ENCODE data around the gene STAB2. TPM values are rescaled to one million over a fixed set of nuclear protein-coding genes. Genes with fewer than 3 reads are reported as not detected.

Gene STAB2
- polyA plus RNA-seq, 3 donors = 0.30 to 0.90 (median 0.55) TPM

- WGBS, 3 donors = 85 to 93% (median 89%) methylated on average over 2 of the region's 2 CpGs
- H3K27ac ChIP-seq (ENCODE audit: low read depth, low read length) = no peak overlapping the region
Measured at GRCh38 chr12:103712216-103712615, 125.1 kb downstream of the STAB2 start.

- WGBS, 3 donors = 83 to 91% (median 85%) methylated on average over 4 of the region's 4 CpGs
- no peak overlapping the region for H3K27ac ChIP-seq (ENCODE audit: low read depth, low read length)
Measured at GRCh38 chr12:103715494-103715893, 128.4 kb downstream of the STAB2 start.

GRCh38 chr12:103716517-103717196 lies 129.6 kb downstream of the STAB2 start:
- no peak overlapping the region for H3K27ac ChIP-seq (ENCODE audit: low read depth, low read length)
- 89 to 93% (median 89%) methylated on average over 8 of the region's 8 CpGs for WGBS, 3 donors

DNA sequence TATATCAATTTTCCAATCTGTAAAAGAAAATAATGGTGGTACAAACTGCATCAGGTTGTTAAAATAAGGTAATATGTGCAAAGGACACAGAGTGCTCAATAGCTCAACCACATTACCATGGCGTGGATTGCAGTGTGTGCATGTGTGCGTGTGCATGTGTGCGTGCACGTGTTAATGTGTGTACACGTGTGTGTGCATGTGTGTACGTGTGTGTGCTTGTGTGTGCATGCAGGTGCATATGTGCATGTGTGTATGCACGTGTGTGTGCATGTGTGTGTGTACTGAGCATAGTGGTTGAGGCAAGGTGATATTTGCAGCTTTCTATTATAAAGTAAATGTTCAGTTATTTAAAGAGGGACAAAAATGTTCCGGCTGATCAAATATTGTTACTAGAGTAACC lies 138.3 kb downstream of the STAB2 start:
- H3K27ac ChIP-seq (ENCODE audit: low read depth, low read length) = no peak overlapping the region
- WGBS, 3 donors = 85 to 93% (median 92%) methylated on average over 8 of the region's 8 CpGs

DNA sequence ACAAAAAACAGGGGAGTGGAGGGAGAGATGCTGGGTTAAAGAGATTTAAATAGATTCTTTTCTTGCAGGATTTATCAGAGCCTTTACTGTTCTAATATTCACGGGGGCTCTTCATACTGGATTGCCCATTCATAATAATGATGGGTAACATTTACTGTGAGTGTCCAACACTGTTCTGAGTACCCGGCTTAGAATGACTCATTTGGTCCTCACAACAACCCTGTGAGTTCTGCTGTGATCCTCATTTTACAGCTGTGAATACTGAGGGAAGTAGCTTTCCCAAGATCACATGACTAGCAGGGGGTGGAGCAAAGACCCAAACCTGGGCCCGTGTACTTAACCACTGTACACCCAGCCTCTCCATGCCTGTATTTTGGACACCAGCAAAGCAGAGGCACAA lies 140.6 kb downstream of the STAB2 start:
- H3K27ac ChIP-seq (ENCODE audit: low read depth, low read length) = no peak overlapping the region
- 73 to 77% (median 76%) methylated on average over 3 of the region's 3 CpGs for WGBS, 3 donors

DNA sequence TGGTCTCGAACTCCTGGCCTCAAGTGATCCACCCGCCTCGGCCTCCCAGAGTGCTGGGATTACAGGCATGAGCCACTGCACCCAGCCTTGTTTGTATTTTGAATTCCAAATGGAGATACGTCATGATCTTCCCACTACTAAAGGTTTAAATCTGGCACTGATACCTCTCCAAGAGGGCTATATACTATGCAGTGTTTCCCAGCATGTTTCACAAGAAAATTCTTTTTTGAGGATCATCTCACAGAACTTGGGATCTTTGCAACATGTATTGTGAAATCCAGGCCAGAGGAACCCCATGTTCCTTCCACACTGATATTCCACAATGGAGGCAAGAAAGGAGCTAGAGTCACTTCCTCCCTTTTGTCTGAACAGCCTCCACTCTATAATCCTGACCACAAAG lies 141.2 kb downstream of the STAB2 start:
- 79 to 84% (median 84%) methylated on average over 4 of the region's 4 CpGs for WGBS, 3 donors
- no peak overlapping the region for H3K27ac ChIP-seq (ENCODE audit: low read depth, low read length)

DNA sequence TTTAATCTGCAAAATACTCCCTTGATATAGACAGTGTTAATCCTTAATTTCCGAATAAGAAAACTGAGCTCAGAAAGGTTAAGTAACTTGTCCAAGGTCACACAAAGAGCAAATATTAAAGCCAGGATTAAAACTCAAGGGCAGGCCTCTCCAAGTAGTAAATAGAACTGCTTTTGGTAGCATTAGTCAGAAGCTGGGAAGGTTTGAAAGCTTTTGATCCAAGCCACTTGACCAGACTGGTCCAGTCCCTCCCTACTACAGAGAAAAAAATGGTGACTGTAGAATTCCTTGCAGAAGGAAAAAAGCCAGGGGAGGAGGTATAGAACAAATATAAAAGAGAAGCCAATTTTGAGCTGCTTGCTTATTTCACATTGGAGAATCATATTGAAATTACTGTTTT lies 142.4 kb downstream of the STAB2 start:
- no peak overlapping the region for H3K27ac ChIP-seq (ENCODE audit: low read depth, low read length)
- 38 to 75% (median 61%) methylated on average over 1 of the region's 1 CpG for WGBS, 3 donors

DNA sequence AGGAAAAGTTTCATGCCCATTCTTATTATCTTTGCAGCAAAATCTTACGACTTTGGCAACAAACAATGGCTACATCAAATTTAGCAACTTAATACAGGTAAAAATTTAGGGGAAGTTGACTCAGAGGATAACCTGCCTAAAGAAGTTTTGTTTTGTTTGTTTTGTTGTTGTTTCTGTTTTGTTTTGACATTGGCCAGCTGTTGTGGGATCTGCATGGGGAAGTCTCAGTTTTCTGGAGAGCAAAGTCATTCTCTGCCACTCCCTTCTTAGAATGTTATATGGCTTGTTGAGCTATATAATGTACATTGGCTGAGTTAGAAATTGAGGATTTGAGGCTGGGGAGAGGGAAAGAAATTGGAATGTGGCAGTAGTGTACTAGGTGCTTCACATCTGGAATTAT lies 144.5 kb downstream of the STAB2 start:
- WGBS, 3 donors = 88 to 97% (median 89%) methylated on average over 1 of the region's 1 CpG
- no peak overlapping the region for H3K27ac ChIP-seq (ENCODE audit: low read depth, low read length)

DNA sequence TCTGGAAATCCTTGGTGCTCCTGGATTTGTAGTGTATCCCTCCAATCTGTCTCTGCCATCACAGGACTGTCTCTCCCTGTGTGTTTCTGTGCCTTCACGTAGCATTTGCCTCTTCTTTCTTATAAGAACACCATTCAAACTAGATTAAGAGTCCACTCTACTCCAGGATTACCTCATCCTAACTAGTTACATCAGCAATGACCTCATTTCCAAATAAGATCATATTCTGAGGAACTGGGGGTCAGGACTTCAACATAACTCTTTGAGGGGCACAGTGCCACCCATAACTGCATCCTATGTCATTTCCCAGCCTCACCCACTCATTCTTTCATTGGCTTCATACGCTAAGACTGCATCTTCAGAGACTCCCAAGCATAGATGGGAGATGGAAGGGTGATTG lies 147.8 kb downstream of the STAB2 start:
- no peak overlapping the region for H3K27ac ChIP-seq (ENCODE audit: low read depth, low read length)
- 84 to 89% (median 87%) methylated on average over 2 of the region's 2 CpGs for WGBS, 3 donors

- 83 to 89% (median 85%) methylated on average over 8 of the region's 8 CpGs for WGBS, 3 donors
- no peak overlapping the region for H3K27ac ChIP-seq (ENCODE audit: low read depth, low read length)
Measured at GRCh38 chr12:103735291-103735690, 148.2 kb downstream of the STAB2 start.

DNA sequence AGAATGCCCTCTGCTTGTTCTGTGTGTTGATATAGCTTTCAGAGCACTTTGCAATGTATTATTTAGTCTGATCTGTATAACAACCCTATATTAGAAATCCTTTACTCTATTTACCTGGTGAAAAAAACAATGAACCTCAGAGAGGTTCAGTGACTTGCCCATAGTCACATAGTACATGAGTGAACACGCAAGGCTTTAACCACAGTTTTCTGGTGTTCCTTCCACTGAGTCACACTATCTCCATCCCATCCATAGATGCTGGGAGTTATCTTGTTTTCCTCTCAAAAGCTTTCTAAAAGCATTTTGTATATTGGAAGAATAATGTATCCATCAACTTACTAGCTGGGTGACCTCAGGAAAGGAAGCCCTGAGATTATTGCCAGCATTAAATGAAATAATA lies 149.5 kb downstream of the STAB2 start:
- no peak overlapping the region for H3K27ac ChIP-seq (ENCODE audit: low read depth, low read length)
- 94 to 97% (median 95%) methylated on average over 1 of the region's 1 CpG for WGBS, 3 donors

- no peak overlapping the region for H3K27ac ChIP-seq (ENCODE audit: low read depth, low read length)
- 53 to 86% (median 82%) methylated on average over 1 of the region's 1 CpG for WGBS, 3 donors
Measured at GRCh38 chr12:103737881-103738280, 150.8 kb downstream of the STAB2 start.

GRCh38 chr12:103742349-103742932 lies 155.4 kb downstream of the STAB2 start:
- 70 to 82% (median 75%) methylated on average over 15 of the region's 15 CpGs for WGBS, 3 donors
- H3K27ac ChIP-seq (ENCODE audit: low read depth, low read length) = no peak overlapping the region

- 98 to 100% (median 98%) methylated on average over 3 of the region's 3 CpGs for WGBS, 3 donors
Measured at GRCh38 chr12:103743788-103744187, 156.7 kb downstream of the STAB2 start.

GRCh38 chr12:103745962-103746361 lies 158.9 kb downstream of the STAB2 start:
- 76 to 92% (median 84%) methylated on average over 2 of the region's 2 CpGs for WGBS, 3 donors
- no peak overlapping the region for H3K27ac ChIP-seq (ENCODE audit: low read depth, low read length)

More at GRCh38 chr12:103743788-103744187, 156.7 kb downstream of the STAB2 start:
- H3K27ac ChIP-seq (ENCODE audit: low read depth, low read length) = no peak overlapping the region

GRCh38 chr12:103748002-103748401 lies 160.9 kb downstream of the STAB2 start:
- H3K27ac ChIP-seq (ENCODE audit: low read depth, low read length) = no peak overlapping the region
- 91 to 96% (median 91%) methylated on average over 2 of the region's 2 CpGs for WGBS, 3 donors

DNA sequence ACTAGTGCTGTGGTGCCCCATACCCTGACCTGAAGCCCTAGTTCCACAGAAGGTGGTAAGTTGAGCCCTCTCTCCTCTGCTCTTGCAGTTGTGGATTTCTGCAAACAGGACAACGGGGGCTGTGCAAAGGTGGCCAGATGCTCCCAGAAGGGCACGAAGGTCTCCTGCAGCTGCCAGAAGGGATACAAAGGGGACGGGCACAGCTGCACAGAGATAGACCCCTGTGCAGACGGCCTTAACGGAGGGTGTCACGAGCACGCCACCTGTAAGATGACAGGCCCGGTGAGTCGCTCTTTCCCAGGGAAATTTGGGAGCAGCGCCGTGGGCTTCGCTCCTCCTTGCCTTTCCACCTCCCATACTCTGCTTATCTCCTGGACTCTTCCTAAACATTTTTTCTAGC lies 161.8 kb downstream of the STAB2 start:
- no peak overlapping the region for H3K27ac ChIP-seq (ENCODE audit: low read depth, low read length)
- WGBS, 3 donors = 87 to 90% (median 87%) methylated on average over 12 of the region's 12 CpGs

DNA sequence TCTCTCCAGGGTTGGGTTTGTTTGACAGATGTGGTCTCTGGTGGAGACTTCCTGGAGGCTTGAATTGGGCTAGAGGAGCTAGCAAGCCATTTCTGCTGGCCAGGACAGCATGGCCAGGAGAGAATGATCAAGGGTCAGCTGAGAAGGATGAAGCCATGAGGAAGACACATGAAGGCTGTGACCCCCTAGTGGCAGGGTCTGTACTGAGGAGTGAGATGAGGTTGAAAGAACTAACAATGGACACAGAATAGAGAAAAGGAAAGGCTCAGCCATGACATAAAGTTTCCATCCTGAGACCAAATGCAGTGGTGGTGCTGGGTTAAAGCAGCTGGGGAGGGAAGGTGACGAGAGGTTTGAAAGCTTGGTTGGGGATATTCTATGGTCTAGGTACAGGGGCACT lies 164.1 kb downstream of the STAB2 start:
- no peak overlapping the region for H3K27ac ChIP-seq (ENCODE audit: low read depth, low read length)
- WGBS, 3 donors = 81 to 87% (median 86%) methylated on average over 1 of the region's 1 CpG

DNA sequence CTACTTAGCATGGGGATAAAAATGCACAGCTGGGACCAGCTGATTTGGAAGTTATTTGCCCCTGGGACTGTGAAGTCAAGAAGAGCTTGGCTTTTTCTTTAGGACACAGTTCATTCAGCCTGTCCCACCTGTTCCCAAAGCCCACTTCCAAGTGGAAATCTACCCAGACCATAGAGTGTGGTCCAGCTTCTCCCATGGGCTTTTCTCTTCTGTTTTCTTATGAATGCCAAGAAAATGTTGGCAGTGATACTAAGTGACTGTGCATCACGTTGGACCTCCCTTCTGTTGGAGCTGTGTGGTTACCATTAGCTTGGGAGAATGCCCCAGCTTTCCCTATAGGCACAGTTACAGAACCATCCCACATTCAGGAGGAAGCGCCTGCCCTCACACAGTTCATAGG lies 164.5 kb downstream of the STAB2 start:
- no peak overlapping the region for H3K27ac ChIP-seq (ENCODE audit: low read depth, low read length)
- 39 to 74% (median 41%) methylated on average over 2 of the region's 2 CpGs for WGBS, 3 donors

GRCh38 chr12:103755425-103755824 lies 168.4 kb downstream of the STAB2 start:
- H3K27ac ChIP-seq (ENCODE audit: low read depth, low read length) = no peak overlapping the region
- WGBS, 3 donors = 62 to 80% (median 65%) methylated on average over 3 of the region's 3 CpGs

All from adipose tissue (tissue), 3 donors.